Right lung (tissue), 5 donors: Measurements from ENCODE around the gene C6orf89. TPM values are rescaled to one million over a fixed set of nuclear protein-coding genes. Genes with fewer than 3 reads are reported as not detected.
"Not testable (repeated sequence)": the region's sequence is repeated elsewhere in the genome, so short reads cannot be mapped to it uniquely, and the experiment has no call there.

Experiments
- DNase-seq, 2 donors: peaks; one replicate each; pipeline ENCODE4 v3.0.0-alpha.2; 2013
- polyA plus RNA-seq, 5 donors: library from polyadenylated mRNA; unstranded; fragments of 120-200 nt; gene quantifications; one replicate each; pipeline versions ENCODE4 v1.2.1 to v1.2.3, GENCODE V29; 2013; ENCODE audit warnings: inconsistent platforms in 1 of 5, low replicate concordance in 1 of 5; ENCODE audit not compliant: insufficient read length in 5 of 5, insufficient read depth in 1 of 5

The C6orf89 gene
- polyA plus RNA-seq, 5 donors, result 38.1 to 51.4 (median 48.2) TPM

DNA sequence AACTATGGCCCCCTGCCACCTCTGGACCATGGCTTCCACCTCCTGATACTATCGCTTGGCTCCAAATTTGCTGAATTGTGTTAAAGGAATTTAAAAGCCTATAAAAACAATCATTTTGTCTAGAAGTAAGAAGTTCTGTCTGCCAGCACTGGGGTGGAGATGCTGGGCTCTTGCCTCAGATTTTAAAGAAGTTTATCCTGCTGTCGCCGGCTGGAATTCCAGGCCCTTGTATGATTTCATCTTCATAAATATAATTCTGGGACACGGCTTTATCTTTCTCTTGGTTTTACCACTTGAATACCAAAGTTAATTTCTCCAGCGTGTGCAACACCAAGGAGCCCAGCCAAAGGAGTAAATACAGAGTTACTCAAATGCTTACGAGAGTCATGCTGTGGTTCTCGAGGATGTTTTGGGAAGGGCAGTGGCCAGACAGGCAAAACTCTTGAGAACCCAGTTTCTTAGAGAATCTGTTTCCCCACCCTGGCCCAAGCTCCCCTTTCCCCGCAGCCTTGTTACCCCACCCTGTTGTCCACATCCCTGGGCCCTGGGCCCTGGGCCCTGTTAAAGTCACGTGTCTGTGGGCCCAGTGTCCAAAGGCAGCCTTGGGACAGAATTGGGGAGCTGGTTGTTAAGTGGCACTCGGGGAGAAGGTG lies 31.9 kb downstream of the C6orf89 start:
- no peak for DNase-seq

GRCh38 chr6:36920049-36920448 lies 34.3 kb downstream of the C6orf89 start:
- DNase-seq, result no peak

GRCh38 chr6:36920546-36920945 lies 34.8 kb downstream of the C6orf89 start:
- DNase-seq, result no peak

DNA sequence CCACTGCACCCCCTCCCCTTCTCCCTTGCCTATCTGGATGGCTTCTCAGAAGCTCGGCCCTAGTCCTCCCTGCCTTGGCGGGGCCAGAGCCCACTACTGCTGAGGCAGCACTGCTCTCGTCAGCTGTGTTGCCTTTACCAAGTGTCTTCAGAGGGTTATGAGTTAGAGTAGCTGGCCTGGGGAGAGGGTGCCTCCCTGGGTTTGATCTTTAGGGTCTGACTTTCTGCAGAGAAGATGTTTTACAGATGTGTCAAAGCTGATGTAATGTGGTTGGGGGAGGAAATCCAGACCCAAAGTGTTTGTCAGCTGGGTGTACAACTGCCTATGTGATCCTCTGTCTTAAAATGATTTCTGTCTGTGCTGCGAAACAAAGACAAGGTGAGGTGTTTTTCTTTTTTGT lies 38.4 kb downstream of the C6orf89 start:
- DNase-seq, result no peak

- no peak for DNase-seq
These were observed 39.1 kb downstream of the C6orf89 start for GRCh38 chr6:36924778-36925374.

GRCh38 chr6:36925809-36926208 lies 40.1 kb downstream of the C6orf89 start:
- DNase-seq, result no peak

- no peak for DNase-seq
These were observed 41.2 kb downstream of the C6orf89 start for GRCh38 chr6:36926708-36927513.

GRCh38 chr6:36927691-36928546 lies 42.2 kb downstream of the C6orf89 start:
- no peak for DNase-seq

GRCh38 chr6:36928547-36928918 lies 42.8 kb downstream of the C6orf89 start:
- no peak for DNase-seq

- DNase-seq, result no peak
These were observed 43.4 kb downstream of the C6orf89 start for GRCh38 chr6:36929152-36929551.

GRCh38 chr6:36929607-36930006 lies 43.9 kb downstream of the C6orf89 start:
- no peak for DNase-seq

DNA sequence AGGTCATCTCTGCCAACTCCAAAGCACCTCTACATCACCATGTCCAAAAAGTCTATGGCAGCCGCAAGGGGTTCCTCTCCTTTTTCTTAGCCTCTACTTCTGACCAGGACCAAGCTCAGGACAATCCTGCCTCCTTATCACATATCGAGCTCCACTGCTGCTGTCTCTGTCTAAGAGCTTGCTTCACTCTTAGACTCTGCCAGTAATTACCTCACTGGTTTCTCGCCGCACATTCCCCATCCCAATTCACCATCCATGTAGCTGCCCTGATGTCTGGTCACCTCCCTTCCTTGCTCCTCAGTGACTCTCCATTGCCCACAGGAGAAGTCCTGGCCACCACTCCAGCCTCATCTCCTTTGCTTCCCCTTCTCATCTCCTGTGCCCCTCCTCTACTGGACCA lies 44.7 kb downstream of the C6orf89 start:
- no peak for DNase-seq

DNA sequence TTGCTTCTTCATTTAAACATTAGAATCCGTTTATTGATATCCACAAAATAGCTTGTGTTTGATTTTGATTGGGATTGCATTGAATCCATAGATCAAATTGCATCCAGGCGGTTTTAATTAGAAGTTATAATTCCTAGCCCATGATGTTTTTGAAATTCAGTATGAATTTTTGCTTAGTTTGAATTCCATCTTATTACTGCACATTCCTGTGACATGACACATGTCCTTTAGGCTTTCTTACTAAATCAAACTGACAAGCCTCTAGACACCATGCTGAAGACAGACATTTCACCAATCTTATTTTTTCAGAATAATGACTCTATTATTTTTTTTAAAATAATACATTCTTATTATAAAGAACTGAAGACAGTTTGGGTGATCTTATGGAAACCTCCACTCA lies 47.4 kb downstream of the C6orf89 start:
- DNase-seq, result no peak

DNA sequence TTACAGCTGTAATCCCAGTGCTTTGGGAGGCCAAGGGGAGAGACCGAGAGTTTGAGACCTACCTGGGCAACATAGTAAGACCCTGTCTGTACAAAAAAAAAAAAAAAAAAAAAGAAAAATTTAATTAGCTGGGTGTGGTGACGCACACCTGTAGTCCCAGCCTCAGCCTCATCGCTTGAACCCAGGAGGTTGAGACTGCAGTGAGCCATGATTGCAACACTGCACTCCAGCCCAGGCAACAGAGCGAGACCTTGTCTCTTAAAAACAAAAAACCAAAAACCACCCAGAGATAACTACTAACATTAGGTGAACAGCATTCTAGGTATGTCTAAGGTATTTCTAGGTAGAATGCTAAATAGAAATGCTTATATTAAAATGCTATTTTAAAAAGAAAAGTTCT lies 47.8 kb downstream of the C6orf89 start:
- DNase-seq, result no peak

DNA sequence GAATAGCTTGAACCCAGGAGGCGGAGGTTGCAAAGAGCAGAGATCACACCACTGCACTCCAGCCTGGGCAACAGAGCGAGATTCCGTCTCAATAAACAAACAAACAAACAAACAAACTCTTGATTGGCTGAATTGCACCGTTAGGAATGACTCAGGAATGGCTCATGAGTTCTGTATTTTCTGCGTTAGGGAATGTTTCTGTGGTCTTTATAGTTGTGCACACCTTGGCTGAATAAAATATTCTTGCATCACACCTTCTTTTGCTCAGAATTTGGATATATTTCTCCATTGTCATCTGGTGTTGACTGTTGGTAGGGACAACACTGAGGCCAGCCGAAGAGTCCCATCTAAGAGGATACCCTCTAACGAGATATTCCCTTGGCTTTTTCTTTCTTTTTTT lies 49.1 kb downstream of the C6orf89 start:
- no peak for DNase-seq

- no peak for DNase-seq
These were observed 51.1 kb downstream of the C6orf89 start for GRCh38 chr6:36936824-36937223.

DNA sequence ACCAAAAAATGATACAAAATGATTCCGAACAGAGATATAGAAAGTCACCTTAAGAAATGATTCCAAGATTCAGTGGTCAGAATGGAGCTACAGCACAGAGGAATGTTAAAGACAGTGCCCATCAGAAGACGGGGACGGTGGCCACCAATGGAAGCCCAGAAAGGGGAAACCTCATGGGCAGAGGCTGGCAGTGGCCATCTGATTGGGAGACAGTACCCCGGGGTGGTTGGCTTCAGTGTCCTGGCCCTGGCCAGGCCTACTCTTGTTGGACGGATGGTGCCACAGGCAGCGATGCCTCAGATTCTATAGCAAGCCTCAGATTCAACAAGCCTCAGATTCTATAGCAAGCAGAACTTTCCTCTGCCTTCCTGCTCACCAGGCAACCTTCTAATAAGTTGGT lies 52.1 kb downstream of the C6orf89 start:
- DNase-seq, result no peak

GRCh38 chr6:36938536-36938935 lies 52.8 kb downstream of the C6orf89 start:
- DNase-seq, result no peak

GRCh38 chr6:36939005-36939404 lies 53.3 kb downstream of the C6orf89 start:
- not testable (repeated sequence) for DNase-seq

DNA sequence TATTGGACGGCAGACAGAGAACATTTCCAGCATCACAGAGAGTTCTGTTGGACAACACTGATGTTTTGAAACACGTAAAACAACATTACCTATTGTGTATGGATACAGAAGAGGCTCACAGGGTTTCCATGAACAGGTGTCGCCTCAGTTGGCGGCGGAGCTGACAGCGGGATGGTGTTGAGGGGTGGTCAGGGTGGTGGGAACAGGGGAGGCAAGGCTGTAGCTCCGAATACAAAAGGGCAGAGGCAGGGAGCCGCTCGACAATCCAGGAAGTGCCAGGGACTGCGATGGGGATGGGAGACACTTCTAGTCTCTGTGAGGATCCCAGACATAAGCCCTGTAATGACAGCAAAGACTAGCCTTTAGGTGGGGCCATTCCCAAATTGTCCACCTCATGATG lies 54.3 kb downstream of the C6orf89 start:
- no peak for DNase-seq

DNA sequence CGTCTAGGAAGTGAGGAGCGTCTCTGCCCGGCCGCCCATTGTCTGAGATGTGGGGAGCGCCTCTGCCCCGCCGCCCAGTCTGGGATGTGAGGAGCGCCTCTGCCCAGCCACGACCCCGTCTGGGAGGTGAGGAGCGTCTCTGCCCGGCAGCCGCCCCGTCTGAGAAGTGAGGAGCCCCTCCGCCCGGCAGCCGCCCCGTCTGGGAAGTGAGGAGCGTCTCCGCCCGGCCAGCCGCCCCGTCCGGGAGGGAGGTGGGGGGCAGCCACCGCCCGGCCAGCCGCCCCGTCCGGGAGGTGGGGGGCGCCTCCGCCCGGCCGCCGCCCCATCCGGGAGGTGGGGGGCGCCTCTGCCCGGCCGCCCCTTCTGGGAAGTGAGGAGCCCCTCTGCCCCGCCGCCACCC lies 55.8 kb downstream of the C6orf89 start:
- DNase-seq, result not testable (repeated sequence)

- DNase-seq, result not testable (repeated sequence)
These were observed 56.6 kb downstream of the C6orf89 start for GRCh38 chr6:36942329-36942728.
